Measurements from ENCODE around the gene HTT.

- TF ChIP-seq CTCF (IDR thresholded peaks at IDR 0.05) (no peak), POLR2A (IDR thresholded peaks at IDR 0.05) (no peak)
These were observed 139.3 kb downstream of the HTT start for GRCh38 chr4:3213661-3214250.

Data from adrenal gland (tissue), 5 donors.